Omental fat pad (tissue), 4 donors: ENCODE measurements around the gene SEPTIN1. TPM values are rescaled to one million over a fixed set of nuclear protein-coding genes. Genes with fewer than 3 reads are reported as not detected.

Source experiments
- ATAC-seq: fragments of 150-250 bp; one replicate; pipeline ENCODE4 v1.9.1; 2016; ENCODE audit warnings: mild to moderate bottlenecking, moderate library complexity; ENCODE audit not compliant: low FRiP score
- DNase-seq: peaks from one replicate; pipeline ENCODE4 v3.0.0-alpha.2; 2019; ENCODE audit warnings: low spot score
- total RNA-seq, 4 donors: library from RNA; depleted of rRNA; stranded (reverse); fragments of >200 nt; gene quantifications; one replicate each; pipeline ENCODE4 v1.1.0, GENCODE V29; 2016
- TF ChIP-seq, protein P1 (sequence below), 3 donors: fragments of 450-650 bp; IDR thresholded peaks; one replicate each; pipeline ENCODE4 v1.5.1; 2016 to 2017; ENCODE audit warnings: antibody characterized with exemption in 3 of 3, mild to moderate bottlenecking in 3 of 3, moderate library complexity in 2 of 3

Gene SEPTIN1
- total RNA-seq, 4 donors from 2014 or later, result 0.93 to 2.6 (median 2.4) TPM

- TF ChIP-seq, protein P1, sequence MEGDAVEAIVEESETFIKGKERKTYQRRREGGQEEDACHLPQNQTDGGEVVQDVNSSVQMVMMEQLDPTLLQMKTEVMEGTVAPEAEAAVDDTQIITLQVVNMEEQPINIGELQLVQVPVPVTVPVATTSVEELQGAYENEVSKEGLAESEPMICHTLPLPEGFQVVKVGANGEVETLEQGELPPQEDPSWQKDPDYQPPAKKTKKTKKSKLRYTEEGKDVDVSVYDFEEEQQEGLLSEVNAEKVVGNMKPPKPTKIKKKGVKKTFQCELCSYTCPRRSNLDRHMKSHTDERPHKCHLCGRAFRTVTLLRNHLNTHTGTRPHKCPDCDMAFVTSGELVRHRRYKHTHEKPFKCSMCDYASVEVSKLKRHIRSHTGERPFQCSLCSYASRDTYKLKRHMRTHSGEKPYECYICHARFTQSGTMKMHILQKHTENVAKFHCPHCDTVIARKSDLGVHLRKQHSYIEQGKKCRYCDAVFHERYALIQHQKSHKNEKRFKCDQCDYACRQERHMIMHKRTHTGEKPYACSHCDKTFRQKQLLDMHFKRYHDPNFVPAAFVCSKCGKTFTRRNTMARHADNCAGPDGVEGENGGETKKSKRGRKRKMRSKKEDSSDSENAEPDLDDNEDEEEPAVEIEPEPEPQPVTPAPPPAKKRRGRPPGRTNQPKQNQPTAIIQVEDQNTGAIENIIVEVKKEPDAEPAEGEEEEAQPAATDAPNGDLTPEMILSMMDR (IDR thresholded peaks at IDR 0.05), result peak in 2 of 3 donors; percentile 10 to 82
- ATAC-seq (peak; percentile 71), DNase-seq (peak; percentile 95)
These were observed 27.0 kb upstream of the SEPTIN1 start for GRCh38 chr16:30409125-30410060.

DNA sequence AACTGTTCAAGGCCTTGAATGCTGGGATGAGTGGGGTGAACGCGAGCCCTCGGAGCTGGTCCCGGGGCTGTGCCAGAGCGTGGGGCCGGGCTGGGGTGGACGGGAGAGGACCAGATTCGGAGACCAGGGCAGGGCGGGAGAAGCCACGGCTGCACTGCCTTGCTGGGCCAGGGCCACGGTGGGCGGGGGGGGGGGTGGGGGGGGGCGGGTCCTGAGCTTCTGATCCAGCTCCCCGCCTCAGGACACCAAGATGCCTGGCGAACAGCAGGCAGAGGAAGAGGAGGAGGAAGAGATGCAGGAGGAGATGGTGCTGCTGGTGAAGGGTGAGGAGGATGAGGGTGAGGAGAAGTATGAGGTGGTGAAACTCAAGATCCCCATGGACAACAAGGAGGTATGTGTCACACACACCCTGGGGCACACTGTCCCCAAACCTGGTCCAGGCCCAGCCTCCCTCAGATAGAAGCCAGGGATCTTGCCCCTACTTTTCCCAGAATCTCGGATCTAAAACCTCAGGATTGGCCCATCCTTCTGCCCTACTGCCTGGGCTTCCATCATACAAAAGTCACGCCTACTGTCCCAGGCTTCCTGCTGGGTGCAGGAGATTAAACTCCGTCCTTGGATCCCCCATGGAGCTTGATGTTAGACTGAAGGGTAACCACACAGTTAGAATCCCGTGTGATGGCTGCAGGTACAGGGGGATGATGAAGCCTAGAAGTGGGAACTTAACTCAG, 25.6 kb upstream of the SEPTIN1 start:
- TF ChIP-seq, protein P1 (IDR thresholded peaks at IDR 0.05), result no peak
- DNase-seq (no peak), ATAC-seq (no peak)

DNA sequence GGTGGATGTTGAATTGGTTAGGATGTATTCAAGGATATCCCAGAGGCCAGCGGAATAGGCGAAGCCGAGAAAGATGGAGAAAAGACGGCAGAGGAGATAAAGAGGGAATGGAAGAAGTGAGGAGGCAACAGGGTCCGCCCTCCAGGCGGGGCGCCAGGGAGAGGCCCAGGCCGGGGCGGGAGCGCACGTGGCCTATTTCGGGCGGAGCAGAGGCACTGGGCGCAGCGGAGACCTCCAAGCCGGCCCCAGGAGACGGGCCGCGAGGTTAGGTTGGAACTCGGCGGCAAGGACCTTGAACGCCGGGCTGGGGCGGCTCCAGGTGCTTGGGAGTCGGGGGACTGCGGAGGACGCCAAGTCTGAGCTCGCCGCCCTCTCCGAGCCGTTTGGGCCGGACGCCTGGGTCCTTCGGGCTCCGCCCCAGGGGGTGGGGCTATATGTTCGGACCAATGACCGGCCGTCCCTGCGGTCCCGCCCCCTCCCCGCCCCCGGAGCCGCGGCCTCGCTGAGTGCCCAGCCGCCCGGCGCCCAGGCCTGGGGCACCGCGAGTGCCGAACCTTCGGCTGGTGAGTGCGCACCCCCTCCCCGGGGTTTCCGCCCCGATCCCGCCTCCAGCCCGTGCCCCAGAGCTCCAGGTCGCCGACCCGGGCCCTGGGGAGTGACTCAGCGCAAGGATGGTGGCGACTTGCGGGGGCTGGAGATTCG, 24.9 kb upstream of the SEPTIN1 start, which contains the start of gene ZNF771:
TSS of gene ZNF771 (plus strand) at position 505 of the 702 bp plus-strand sequence. CDS start 448 bp downstream, outside the sequence.
- TF ChIP-seq, protein P1 (IDR thresholded peaks at IDR 0.05), result no peak
- DNase-seq (peak; percentile 86), ATAC-seq (peak; percentile 94)

DNA sequence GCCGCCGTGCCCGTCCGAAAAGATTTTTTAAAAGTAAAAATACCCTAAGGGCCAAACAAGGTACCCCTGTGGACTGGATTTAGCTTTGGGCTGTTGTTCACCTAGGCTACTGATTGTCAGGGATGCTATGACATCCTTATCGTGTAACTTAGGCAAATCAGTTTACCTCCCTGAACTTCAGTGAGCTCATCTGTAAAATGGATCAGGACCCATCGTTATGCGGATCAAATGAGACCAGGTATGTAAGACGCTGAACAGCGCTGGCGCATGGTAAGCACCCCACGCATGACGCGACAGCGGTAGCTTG, 24.4 kb upstream of the SEPTIN1 start:
- ATAC-seq (no peak), DNase-seq (no peak)
- TF ChIP-seq, protein P1 (IDR thresholded peaks at IDR 0.05), result no peak

DNA sequence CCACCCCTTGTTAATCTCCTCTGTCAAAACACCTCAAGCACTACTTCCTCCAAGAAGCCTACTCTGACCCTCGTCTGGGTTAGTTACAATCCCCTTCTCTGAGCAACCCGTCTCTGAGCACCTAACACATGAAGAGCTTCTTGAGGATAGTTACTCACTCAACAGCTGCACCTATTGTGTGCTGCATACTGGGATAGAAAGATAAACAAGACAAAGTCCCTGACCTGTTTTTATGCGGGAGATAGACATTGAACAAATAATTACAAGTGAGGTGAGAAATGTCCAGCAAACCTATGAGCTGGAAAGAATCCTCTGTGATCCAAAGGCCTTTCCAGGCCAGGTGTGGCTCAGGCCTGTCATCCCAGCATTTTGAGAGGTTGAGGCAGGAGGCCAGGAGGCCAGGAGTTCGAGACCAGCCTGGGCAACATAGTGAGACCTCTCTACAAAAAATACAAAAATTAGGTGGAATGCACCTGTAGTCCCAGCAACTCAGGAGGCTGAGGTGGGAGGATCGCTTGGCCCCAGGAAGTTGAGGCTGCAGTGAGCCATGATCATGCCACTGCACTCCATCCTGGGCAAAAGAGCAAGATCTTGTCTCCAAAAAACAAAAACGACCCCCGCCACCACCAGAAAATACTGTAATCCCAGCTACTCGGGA, 19.5 kb upstream of the SEPTIN1 start:
- TF ChIP-seq, protein P1 (IDR thresholded peaks at IDR 0.05), result no peak
- no peak for DNase-seq
- no peak for ATAC-seq

DNA sequence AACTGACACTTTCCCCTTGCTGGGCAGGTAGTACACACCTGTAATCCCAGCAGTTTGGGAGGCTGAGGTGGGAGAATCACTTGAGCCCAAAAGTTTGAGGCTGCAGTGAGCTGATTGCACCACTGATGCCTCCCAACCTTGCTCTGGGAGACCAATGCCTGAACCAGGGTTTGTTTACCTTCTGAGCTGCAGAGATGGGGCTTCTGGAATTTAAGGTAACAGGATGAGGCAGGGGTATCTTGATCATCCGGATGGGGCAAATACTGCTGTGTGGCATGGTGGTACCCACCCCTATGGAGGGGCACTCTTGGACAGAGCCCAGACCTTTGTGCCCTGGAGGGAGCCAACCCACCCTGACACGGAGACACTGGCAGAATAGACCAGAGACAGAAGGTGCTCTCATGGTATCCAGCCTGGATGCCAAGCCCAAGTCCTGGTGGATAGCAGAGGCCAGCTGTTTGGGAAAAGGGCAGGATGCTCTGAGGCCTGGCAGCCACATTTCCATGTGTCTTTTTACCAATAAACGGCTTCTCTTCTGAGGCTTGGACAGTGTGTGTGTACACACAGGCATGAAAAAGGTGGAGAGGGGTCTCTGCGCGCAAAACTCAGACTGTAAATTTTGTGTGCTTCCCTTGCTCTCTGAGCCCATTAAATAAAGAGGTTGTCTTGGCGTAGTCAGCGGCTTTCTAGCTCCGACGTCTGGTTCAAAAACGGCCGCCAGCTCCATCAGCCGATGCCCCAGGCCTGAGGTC, 17.2 kb upstream of the SEPTIN1 start:
- DNase-seq (no peak), ATAC-seq (no peak)
- TF ChIP-seq, protein P1 (IDR thresholded peaks at IDR 0.05), result no peak
